ENCODE data around the gene KRT6B.
"Not testable (repeated sequence)": the region's sequence is repeated elsewhere in the genome, so short reads cannot be mapped to it uniquely, and the experiment has no call there.

The KRT6B gene

GRCh38 chr12:52469853-52470252 is 17.9 kb upstream of the KRT6B start:
- no peak for DNase-seq (ENCODE audit: low spot score)

- no peak for DNase-seq (ENCODE audit: low spot score)
Measured at GRCh38 chr12:52464897-52465296, 13.0 kb upstream of the KRT6B start.

GRCh38 chr12:52461693-52462092 is 9.7 kb upstream of the KRT6B start:
- no peak for DNase-seq (ENCODE audit: low spot score)

GRCh38 chr12:52458861-52459260 is 6.9 kb upstream of the KRT6B start:
- no peak for DNase-seq (ENCODE audit: low spot score)

- DNase-seq (ENCODE audit: low spot score) = no peak
Measured at GRCh38 chr12:52455821-52456220, 3.9 kb upstream of the KRT6B start.

- no peak for DNase-seq (ENCODE audit: low spot score)
Measured at GRCh38 chr12:52454411-52455201, 2.7 kb upstream of the KRT6B start.

- DNase-seq (ENCODE audit: low spot score) = no peak
Measured at GRCh38 chr12:52448228-52448627, 3.7 kb downstream of the KRT6B start.

GRCh38 chr12:52447196-52447595 is 4.8 kb downstream of the KRT6B start:
- DNase-seq (ENCODE audit: low spot score) = not testable (repeated sequence)

- DNase-seq (ENCODE audit: low spot score) = no peak
Measured at GRCh38 chr12:52446367-52447045, 5.4 kb downstream of the KRT6B start.

GRCh38 chr12:52445876-52446275 is 6.1 kb downstream of the KRT6B start:
- no peak for DNase-seq (ENCODE audit: low spot score)

- no peak for DNase-seq (ENCODE audit: low spot score)
Measured at GRCh38 chr12:52444647-52445595, 7.0 kb downstream of the KRT6B start.

GRCh38 chr12:52443966-52444365 is 8.0 kb downstream of the KRT6B start:
- no peak for DNase-seq (ENCODE audit: low spot score)

- no peak for DNase-seq (ENCODE audit: low spot score)
Measured at GRCh38 chr12:52442600-52443061, 9.3 kb downstream of the KRT6B start.

GRCh38 chr12:52441320-52441911 is 10.5 kb downstream of the KRT6B start:
- no peak for DNase-seq (ENCODE audit: low spot score)

GRCh38 chr12:52440821-52441319 is 11.1 kb downstream of the KRT6B start:
- DNase-seq (ENCODE audit: low spot score) = no peak

- no peak for DNase-seq (ENCODE audit: low spot score)
Measured at GRCh38 chr12:52439845-52440244, 12.1 kb downstream of the KRT6B start.

GRCh38 chr12:52439420-52439819 is 12.5 kb downstream of the KRT6B start:
- DNase-seq (ENCODE audit: low spot score) = no peak

GRCh38 chr12:52438305-52439301 is 13.3 kb downstream of the KRT6B start:
- no peak for DNase-seq (ENCODE audit: low spot score)

GRCh38 chr12:52437508-52437907 is 14.4 kb downstream of the KRT6B start:
- no peak for DNase-seq (ENCODE audit: low spot score)

- no peak for DNase-seq (ENCODE audit: low spot score)
Measured at GRCh38 chr12:52436828-52437474, 15.0 kb downstream of the KRT6B start.
